ENCODE results near the gene POU2F1.

- TF ChIP-seq CTCF (IDR thresholded peaks at IDR 0.05; ENCODE audit: low read length) (no peak), EZH2 (optimal IDR thresholded peaks at IDR 0.05; ENCODE audit: low read depth, low read length) (no peak)
These were observed 23.4 kb upstream of the POU2F1 start for GRCh38 chr1:167197236-167197635.
